ENCODE data around the gene FGF14. TPM values are rescaled to one million over a fixed set of nuclear protein-coding genes. Genes with fewer than 3 reads are reported as not detected.

The FGF14 gene
- total RNA-seq, 1 donor from 2014 or later, result not detected

- Histone ChIP-seq H3K27me3 (ENCODE audit: control insufficient read depth, insufficient read depth, low read length) (no peaks in the 10 kb centered on the region), H3K4me3 (ENCODE audit: low read depth, low read length) (no peak overlapping the region), H3K36me3 (ENCODE audit: control insufficient read depth, insufficient read depth, low read length) (no peaks in the 10 kb centered on the region)
- TF ChIP-seq CTCF (IDR thresholded peaks at IDR 0.05; ENCODE audit: insufficient read depth, low read length, poor library complexity, severe bottlenecking), result no peak
- no peak for DNase-seq (ENCODE audit: low read depth)
Observed at GRCh38 chr13:101673360-101674105, 728.3 kb downstream of the FGF14 start.

- DNase-seq (ENCODE audit: low read depth), result no peak
- TF ChIP-seq CTCF (IDR thresholded peaks at IDR 0.05; ENCODE audit: insufficient read depth, low read length, poor library complexity, severe bottlenecking), result no peak
- Histone ChIP-seq H3K27me3 (ENCODE audit: control insufficient read depth, insufficient read depth, low read length) (no peaks in the 10 kb centered on the region), H3K4me3 (ENCODE audit: low read depth, low read length) (no peak overlapping the region), H3K36me3 (ENCODE audit: control insufficient read depth, insufficient read depth, low read length) (no peaks in the 10 kb centered on the region)
Observed at GRCh38 chr13:101661839-101662238, 740.0 kb downstream of the FGF14 start.

Other genes with a start within 250 kb of the FGF14 start
- gene TPP2, start 194.9 kb upstream of the FGF14 start, total RNA-seq, result 46.8 and 51.4 TPM in 2 replicates